HG02623 (cell line): Measurements from ENCODE around the gene CNNM3.
A peak's percentile ranks its signal among the peaks of the same experiment; 100 is the strongest.
"Not testable (repeated sequence)": the region's sequence is repeated elsewhere in the genome, so short reads cannot be mapped to it uniquely, and the experiment has no call there.

Source experiments
- ATAC-seq: cut with Tn5 transposase; IDR thresholded peaks from one replicate; pipeline ENCODE4 v1.9.1; 2021; ENCODE audit warnings: moderate library complexity; ENCODE audit not compliant: unreplicated experiment

Gene CNNM3

DNA sequence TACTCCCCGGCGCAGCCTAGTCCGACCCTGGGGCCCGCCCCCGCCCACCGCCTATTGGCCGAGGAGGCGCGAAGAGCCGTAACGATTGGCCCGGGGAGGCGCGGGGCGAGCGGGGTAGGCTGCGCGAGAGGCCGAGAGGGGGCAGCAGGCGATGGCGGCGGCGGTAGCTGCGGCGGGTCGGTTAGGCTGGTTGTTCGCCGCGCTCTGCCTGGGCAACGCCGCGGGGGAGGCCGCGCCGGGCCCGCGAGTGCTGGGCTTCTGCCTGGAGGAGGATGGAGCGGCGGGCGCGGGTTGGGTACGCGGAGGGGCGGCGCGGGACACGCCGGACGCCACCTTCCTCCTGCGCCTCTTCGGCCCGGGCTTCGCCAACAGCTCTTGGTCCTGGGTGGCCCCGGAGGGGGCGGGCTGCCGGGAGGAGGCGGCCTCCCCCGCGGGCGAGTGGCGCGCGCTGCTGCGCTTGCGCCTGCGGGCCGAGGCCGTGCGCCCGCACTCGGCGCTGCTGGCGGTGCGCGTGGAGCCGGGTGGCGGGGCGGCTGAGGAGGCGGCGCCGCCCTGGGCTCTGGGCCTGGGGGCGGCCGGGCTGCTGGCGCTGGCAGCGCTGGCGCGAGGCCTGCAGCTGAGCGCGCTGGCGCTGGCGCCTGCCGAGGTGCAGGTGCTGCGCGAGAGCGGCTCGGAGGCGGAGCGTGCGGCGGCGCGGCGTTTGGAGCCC is at the start of gene CNNM3:
CNNM3 (plus strand) TSS at position 142 of the 709 bp plus-strand sequence; CDS start at position 152, 10 bp downstream.
- peak; percentile 81 for ATAC-seq

DNA sequence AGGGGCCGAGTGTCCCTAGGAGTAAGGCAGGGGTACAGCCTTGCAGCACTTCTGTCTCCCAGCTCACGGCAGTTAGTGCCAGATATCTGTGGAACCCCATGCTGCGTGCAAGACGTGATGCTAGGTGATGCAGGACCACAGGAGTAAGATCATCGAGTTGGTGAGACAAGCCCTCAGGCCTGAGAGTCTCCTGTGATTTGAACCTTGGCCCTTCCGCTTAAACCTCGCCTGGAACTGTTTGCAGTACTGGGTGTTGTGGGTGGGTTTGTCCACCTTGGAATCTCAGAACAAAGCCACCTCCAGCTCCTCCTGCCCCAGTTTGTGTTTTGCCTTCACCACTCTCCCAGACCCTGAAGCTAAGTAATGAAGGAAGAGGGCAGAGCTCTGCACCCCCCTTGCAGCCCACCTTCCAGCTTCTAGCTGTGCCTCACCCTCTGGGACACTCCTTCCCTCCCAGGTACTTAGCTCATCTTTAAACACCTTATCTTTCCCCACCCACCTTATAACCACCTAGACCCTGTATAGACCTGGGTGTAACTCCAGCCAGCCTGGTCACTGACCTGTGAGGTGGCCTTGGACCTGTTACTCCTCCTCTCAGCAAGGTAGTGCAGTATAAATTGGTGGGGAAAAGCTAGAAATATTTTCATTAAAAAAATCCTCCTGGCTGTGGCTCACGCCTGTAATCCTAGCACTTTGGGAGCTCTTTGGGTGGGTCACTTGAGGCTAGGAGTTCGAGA is 48.8 kb upstream of the CNNM3 start:
- no peak for ATAC-seq

DNA sequence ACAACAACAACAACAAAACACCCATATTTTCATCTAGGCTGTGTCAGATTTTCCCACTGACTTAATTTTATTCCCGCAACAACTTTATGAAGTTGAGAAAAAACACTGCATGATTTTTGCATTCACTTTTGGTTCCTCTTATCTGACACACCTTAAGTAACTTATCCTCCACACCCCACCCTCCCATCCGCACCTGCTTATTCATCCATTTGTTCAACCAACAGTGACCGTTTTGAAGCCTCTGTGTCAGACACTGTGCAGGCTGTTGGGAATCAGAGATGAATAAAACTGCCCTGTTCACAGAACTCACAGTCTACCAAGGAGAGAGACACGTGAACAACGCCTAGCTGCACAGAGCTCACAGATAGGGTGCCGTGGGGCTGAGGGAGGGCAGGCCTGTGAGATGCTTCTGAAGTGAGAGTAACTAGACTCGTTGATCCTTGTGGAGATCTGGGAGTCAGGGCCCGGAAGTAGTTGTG is 47.9 kb upstream of the CNNM3 start:
- ATAC-seq = peak; percentile 36

DNA sequence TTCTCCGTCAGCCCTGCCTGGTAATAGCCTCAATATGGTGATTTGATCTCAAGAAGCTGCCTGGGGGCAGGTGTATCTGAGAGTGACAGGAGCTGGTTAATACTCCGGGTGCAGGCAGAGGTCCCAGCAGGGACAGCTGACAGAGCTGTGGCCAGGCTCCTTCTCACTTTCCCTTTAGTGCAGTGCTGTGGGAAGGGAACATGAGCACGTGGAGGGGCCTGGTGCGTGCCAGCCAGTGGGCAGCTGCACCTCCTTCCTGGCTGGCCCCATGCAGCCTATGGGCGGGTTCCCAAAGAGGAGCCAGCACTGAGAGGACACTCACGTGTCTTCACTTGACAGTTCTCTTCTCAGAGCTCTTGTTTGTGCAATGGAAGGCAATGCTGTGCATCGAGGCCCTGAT is 46.3 kb upstream of the CNNM3 start:
- ATAC-seq = no peak

DNA sequence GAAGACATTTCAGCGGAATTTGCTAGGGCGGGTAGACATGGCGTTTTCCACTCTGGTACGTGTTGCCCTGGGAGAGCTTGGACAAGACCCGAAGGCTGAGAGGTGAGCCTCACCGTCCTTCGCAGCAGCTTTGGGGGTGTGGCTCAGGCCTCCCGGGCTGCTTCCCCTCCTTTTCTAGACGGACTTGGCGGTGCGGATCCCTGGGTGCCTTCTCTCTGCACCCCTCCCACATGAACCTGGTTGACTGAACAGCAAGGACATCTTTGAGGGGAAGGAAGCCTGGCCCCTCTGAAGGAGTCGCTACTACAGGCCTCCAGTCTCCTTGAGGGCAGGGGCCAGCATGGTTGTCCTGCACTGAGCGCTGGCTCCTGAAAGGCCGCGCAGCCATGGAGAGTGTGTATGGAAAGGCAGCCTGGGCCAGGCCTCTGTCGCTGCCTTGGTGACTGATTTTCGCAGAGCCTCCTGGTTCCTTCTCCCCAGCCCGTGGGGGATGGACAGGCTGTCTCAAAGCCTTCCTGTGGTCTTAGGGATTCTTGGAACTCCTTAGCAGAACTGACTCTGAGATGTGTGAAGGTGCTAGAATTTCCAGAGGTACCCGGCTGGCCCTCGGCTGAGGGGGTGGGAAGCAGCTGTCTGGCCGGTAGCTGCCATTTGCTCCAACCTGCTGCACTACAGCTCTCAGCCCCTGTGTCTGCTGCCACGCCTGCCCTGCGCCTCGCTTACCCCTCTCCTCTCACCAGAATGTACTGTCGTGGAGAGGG is 45.4 kb upstream of the CNNM3 start:
- no peak for ATAC-seq

DNA sequence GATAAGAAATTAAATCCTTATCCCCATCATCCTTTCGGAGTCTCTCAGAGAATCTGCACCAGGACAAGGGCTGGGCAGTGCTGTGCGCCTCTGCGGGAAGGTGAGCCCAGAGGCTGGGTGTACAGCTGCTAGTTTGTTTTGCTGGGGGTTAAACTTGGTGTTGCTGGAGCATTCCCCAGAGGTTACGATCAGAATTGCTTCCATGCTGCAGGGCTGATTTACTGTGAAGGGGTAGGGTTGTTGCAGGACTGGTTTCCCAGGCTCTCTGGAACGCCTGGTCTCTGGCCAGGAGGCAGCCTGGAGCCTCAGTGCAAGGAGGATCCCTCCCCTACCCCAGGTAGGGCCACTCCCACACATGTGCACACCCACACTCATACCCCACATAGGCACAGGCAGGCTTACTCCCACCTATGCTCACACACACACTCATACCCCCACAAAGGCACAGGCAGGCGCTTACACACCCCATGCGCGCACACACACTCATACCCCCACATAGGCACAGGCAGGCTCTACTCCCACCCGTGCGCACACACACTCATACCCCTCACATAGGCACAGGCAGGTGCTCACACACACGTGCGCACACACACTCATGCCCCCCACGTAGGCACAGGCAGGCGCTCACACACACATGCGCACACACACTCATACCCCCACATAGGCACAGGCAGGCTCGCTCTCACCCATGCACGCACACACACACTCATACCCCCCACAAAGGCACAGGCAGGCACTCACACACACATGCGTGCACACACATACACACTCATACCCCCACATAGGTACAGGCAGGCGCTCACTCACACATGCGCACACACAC is 44.1 kb upstream of the CNNM3 start:
- no peak for ATAC-seq

DNA sequence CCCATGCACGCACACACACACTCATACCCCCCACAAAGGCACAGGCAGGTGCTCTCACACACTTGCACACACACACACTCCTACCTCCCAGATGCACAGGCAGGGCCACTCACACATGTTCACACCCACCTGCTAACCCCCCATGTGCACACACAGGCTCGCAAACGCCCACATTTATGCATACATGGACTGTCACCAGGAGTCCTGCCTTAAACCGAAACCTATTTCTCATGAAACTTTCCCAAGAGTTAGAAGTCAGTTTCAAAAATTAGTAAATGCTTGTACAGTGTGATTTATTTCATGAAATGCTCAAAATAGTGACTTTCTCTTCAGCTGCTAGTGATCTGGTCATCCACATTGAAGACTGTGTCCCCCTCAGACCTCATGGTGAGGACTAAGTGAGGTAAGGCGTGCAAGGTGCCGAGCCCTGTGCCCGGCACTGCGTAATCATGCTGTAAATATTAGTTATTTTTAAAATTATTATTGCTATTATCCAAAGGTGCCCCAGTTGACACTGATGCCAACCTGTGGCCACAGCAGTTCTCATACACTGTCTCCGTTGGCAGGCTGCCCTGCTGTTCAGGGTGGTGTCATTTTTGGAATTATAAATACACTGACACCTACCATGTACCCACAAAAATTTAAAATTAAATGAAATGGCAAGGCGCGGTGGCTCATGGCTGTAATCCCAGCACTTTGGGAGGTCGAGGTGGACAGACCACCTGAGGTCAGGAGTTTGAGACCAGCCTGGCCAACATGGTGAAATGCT is 43.0 kb upstream of the CNNM3 start:
- ATAC-seq = peak; percentile 32

DNA sequence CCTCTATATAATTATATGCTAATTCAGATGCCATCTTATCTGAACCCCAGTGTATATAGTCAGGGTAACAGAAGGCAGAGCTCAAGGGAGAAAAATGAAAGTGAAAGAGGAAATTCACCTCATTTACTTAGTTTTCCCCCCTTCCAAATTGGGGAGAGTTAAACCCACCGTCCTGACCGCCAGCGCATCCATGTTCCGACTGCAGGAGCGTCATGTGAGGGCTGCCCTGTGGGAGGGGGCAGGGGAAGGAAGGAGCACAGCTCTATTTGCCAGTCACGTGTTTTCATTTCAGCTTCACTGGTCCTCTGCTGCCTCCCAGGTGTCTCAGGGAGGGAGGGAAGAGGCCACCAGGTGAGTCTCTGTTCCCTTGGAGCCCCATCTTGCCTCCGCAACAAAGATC is 42.1 kb upstream of the CNNM3 start:
- ATAC-seq = no peak

DNA sequence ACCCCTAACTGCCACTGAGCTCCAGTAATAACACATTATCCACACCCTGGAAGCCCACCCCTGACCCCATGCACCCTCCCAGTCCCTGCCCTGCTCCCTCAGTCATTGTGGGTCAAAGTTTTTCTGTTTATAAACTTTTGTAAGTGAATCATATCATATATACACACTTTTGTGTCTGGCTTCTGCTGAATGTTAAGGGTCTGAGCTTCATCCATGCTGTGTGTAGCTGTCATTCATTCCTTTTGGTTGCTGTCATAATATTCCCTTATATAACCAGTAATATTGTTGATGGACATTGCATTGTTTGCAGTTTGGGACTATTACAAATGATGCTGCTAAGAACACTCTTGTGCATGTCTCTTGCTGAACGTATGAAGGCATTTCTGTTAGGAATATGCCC is 40.9 kb upstream of the CNNM3 start:
- no peak for ATAC-seq

DNA sequence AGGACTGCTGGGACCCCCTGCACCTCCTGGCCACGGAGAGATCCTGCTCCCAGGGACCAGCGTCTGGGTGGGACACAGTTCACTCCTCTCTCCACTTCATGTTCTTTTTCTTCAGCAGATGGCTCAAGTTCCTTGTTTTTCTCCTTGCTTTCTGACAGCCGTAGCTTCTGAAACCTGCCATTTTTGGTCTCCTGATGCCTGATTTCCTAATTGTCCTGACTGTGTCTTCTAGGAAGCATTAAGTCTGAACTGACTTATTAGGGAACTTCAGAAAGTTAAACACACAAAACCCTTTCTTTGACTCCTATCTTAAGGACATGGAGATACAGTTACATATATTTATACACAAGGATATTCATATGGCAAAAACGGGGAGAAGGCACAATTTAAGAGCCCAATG is 32.7 kb upstream of the CNNM3 start:
- no peak for ATAC-seq

DNA sequence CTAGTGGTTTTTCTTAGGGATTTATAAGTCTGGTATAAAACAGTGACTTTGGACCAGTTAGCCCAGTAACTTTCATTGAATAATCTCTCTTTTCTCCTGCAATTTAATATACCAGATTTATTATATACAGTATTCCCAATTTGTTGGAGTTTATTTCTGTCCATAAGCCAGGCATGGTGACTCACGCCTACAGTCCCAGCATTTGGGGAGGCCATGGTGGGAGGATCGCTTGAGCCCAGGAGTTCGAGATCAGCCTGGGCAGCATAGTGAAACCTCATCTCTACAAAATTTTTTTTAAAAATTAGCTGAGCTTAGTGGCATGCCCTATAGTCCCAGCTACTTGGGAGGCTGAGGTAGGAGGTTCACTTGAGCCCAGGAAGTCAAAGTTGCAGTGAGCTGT is 28.7 kb upstream of the CNNM3 start:
- no peak for ATAC-seq

DNA sequence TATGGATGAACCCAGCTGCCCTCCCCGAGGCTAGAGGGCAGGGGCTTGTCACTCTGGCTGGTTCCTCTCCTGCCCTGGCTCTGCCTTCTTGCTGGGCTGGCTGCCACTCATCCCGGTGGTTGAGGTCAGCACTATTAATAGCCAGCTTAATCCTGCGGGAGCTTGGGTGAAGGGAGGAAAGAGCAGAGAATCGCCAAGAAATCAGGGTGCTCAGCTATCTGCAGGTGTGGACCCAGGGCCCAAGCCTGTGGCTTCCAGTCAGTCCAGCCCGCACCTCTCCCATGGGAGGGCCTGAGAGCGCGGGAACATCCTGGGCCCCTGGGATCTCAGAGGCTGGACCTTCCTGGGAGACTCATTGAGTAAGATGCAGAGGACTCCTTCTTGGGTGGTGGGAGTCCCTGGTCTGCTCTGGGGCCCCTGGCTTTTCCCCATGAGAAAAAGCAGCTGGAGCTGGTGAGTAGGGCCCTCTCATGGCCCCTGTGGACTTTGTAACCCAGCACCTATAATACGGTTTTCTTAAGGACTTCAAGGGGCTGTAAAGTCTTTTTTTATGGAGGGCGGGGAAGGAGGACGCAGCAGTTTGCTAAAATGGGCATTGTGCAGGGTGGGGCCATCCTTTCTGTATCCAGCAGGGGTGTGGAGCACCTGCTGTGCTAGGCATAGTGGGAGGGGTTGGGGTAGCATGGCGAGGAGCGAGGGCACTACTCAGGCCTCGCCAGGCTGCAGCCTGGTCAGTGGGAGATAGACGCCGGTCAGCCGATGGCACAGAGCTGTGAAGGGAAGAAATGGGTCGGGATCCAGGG is 27.4 kb upstream of the CNNM3 start:
- no peak for ATAC-seq

DNA sequence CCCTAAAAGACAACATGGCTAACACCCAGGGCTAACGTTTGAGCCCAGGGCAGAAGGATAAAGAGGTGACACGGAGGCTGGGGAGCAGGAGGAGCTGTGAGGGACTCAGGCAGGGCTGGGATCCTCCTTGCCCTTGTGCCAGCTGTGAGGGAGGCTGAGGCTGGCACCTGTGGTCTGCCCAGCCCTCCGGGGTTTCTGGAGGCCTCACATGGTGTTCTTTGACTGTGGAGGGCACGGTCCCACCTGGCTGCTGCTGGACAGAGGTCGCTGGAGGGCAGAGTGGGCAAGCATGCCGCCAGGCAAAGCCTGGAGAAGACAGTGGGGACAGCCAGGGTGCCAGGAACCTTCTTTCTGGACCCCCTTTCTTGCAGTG is 26.8 kb upstream of the CNNM3 start:
- ATAC-seq = no peak

DNA sequence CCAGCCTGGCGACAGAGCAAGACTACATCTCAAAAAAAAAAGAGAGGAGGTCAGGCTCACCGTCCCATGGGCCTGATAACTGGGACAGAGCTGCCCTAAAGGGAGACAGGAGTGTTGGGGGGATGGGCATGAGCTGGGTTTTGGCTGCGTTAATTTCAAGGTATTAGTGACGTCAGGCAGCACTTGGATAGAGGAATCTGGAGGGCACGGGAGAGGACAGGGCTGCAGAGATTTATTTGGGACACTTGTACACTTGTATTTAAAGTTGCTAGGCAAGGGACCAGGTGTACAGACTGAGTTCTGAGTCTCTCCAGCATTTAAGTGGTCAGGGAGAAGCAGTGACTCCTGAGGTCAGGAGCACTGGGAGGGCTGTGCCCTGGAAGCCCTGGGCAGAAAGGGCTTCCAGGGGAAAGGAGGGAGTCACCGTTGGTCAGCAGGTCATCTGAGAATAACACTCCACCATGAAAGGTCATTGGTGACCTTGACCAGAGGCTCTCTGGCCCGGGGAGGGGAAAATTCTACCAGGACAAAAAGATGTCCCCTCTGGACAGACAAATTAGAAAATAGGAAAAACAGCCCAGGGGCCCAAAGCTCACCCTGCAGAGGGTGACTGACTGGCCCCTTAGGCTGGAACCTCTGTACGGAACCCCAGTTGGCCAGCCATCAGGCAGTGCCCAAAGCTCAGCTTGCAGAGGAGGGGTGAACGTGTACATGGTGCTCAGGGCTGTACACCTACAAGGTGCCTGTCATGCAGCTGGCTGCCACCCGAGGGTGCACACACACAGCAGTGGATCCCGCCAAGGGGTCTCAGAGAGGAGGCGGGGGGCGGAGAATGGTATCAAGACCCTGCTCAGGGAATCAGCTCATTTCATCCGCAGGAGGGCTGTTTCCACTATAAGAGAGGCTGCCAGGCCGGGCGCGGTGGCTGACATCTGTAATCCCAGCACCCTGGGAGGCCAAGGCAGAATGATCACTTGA is 23.0 kb upstream of the CNNM3 start:
- ATAC-seq = no peak

DNA sequence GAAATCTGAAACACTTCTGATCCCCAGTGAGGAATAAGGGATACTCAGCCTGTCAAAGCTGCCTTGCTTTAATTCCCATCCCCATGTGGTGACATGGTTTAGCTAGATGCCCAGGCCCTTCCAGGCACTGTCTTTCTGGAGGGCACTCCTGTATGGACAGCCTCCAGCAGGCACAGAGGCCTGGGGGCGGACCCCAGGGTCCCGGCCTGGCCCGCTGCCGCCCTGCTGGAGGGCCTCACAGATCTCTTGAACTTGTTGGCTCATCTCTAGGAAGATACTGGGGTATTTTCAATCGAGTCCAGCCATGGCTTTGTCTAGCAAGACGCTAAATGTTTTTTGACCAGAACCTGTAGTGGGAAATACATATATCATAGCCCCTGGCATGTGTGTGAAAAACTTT is 21.0 kb upstream of the CNNM3 start:
- no peak for ATAC-seq

DNA sequence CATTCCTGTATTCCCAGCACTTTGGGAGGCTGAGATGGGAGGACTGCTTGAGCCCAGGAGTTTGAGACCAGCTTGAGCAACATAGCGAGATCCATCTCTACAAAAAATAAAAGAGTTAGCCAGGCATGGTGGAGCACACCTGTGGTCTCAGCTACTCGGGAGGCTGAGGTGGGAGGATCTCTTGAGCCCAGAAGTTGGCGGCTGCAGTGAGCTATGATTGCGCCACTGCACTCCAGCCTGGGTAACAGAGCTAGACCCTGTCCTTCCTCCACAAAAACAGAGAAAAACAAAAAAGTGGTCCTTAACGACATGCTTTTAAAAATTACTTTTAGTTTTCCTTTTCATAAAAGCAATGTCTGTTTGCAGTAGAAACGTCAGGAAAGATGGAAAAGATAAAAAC is 19.6 kb upstream of the CNNM3 start:
- ATAC-seq = not testable (repeated sequence)

DNA sequence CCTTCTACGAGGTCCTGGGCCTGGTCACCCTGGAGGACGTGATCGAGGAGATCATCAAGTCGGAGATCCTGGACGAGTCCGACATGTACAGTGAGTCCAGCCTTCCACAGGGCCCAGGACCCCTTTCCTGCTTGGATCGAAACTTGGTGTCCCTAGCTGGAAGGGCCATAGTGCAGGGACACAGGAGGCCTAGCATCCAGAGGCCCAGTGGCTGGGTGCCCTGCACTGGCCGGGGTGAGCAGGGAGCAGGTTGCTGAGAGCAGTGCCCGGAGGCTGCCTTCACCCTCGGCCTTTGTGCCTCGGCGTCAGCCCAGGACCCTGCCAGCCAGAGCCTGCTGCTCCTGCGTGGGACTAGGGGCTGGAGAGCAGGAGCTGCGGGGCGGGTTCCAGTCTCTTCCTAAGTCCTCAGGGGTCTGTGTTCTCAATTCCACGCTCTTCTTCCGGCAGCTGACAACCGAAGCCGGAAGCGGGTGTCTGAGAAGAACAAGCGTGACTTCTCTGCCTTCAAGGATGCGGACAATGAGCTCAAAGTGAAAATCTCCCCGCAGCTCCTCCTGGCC is 18.9 kb upstream of the CNNM3 start:
- ATAC-seq = no peak
